ENCODE measurements around the gene C12orf50.

GRCh38 chr12:87943023-87943422 is 86.2 kb downstream of the C12orf50 start:
- TF ChIP-seq CTCF (IDR thresholded peaks at IDR 0.05) (no peak), POLR2A (IDR thresholded peaks at IDR 0.05) (no peak)

All from gastroesophageal sphincter (tissue), 3 donors.